GM10248 (cell line): Measurements from ENCODE around the gene ANGPTL1.

ENCODE experiments used
- CTCF ChIA-PET: fragments of 300-600 bp; sonication (Branson Sonifier 250); formaldehyde crosslinking; extraction: SDS; loops from one replicate; lab custom pipeline; 2021; ENCODE audit warnings: antibody characterized with exemption; lab: Yijun Ruan, JAX
- POLR2A ChIA-PET: fragments of 350-650 bp; sonication (Branson Sonifier 250); formaldehyde crosslinking; extraction: SDS; loops from one replicate; lab custom pipeline; 2020; ENCODE audit warnings: antibody characterized with exemption; lab: Yijun Ruan, JAX
- DNase-seq: peaks from one replicate; pipeline ENCODE4 v3.0.0; 2012; ENCODE audit errors: extremely low spot score
- TF ChIP-seq, protein P1 (sequence below): IDR thresholded peaks from 2 replicates; pipeline ENCODE4 v1.5.1; 2012; ENCODE audit warnings: mild to moderate bottlenecking, low read depth; ENCODE audit errors: extremely low read depth, missing control alignments, control extremely low read depth

ANGPTL1 gene, protein sequence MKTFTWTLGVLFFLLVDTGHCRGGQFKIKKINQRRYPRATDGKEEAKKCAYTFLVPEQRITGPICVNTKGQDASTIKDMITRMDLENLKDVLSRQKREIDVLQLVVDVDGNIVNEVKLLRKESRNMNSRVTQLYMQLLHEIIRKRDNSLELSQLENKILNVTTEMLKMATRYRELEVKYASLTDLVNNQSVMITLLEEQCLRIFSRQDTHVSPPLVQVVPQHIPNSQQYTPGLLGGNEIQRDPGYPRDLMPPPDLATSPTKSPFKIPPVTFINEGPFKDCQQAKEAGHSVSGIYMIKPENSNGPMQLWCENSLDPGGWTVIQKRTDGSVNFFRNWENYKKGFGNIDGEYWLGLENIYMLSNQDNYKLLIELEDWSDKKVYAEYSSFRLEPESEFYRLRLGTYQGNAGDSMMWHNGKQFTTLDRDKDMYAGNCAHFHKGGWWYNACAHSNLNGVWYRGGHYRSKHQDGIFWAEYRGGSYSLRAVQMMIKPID

DNA sequence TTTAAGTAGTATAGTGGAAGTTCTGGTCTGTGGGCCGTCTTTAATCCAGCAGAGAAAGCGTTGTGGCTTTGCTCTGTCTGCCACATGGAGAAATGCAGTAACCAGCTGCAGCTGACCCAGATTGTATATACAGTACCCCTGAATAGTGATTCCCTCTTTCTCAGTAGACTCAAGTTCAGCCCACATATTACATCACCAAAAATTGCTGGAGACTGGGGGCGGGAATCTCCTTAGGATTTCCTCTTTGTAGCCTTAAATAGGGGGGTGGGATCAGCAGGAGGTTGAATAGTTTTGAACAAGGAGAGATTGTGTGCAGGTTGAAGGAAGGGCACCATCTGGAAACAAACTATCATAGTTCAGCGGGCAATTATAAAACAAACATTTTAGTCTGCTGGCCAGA lies at the start of gene ANGPTL1:
Gene ANGPTL1 (minus strand): TSS at position 134 of the 400 bp plus-strand sequence. CDS start 5,301 bp downstream, outside the sequence.
- DNase-seq: no peak

DNA sequence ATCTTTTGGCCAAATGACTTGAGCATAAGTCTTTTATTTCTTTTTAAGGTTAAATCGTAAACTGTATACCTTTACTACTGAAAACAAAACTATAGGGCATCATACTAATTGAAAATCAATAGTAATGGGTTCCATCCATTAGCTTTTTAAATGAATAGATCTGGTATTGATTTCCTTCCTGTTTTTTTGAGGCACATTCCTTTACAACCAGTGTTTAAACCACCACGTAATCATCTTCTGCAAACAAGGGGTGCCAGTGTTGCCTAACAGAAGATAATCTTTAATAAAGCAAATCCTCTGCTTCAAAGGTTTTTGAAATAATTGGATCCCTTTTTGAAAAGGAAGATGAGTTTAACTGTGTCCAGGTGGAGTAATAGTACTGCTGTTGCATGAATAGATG lies 48.7 kb upstream of the ANGPTL1 start:
- TF ChIP-seq, protein P1, sequence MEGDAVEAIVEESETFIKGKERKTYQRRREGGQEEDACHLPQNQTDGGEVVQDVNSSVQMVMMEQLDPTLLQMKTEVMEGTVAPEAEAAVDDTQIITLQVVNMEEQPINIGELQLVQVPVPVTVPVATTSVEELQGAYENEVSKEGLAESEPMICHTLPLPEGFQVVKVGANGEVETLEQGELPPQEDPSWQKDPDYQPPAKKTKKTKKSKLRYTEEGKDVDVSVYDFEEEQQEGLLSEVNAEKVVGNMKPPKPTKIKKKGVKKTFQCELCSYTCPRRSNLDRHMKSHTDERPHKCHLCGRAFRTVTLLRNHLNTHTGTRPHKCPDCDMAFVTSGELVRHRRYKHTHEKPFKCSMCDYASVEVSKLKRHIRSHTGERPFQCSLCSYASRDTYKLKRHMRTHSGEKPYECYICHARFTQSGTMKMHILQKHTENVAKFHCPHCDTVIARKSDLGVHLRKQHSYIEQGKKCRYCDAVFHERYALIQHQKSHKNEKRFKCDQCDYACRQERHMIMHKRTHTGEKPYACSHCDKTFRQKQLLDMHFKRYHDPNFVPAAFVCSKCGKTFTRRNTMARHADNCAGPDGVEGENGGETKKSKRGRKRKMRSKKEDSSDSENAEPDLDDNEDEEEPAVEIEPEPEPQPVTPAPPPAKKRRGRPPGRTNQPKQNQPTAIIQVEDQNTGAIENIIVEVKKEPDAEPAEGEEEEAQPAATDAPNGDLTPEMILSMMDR: no peak
- no peak for DNase-seq
- CTCF ChIA-PET: no interaction called here
- POLR2A ChIA-PET: no interaction called here

More for the DNA sequence above, at the start of gene ANGPTL1:
- ChIA-PET POLR2A (no interaction called here), CTCF (interaction anchor here (3.5 kb wide), 1 partner anchor 16 kb away, joined by 16 read pairs; no protein-coding TSS in a partner anchor)
- TF ChIP-seq, protein P1: no peak

DNA sequence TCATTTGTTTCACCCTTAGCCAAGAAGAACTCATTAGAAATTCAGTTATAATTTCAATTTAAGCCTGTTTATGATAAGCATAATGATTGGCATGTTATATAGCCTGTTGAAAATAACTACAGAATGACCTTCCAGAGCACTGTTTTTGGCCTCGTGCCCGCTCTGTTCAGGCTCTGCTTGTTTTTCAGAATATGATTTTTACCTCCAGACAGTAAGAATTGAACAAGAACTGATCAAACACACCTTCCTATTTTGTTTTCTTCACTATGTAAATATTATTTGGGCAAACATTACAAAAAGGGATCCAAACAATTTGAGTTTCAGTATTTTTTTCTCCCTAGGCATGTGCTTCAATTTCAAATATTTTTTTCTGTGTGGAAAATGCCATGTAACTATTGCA lies 48.1 kb upstream of the ANGPTL1 start:
- CTCF ChIA-PET: no interaction called here
- POLR2A ChIA-PET: no interaction called here
- DNase-seq: no peak

DNA sequence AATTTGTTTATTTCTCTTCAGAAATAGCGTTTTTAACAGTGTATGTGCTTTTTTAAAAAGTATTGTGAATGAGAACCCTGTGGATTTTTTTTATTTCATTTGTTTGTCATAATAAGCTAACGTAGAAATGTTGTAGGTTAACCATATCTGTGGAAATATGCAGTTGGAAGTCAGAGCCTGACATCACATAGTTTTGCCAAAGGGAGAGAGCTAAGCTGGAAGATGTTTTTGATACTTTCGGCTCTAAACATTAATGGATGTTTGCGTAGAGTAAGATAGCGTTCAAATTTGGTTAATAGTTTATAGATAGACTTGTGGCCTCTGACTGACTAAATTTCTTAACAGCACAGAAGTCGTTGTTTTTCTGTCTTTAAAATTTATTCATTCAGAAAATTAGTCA lies 47.4 kb upstream of the ANGPTL1 start:
- ChIA-PET CTCF (no interaction called here), POLR2A (no interaction called here)
- TF ChIP-seq, protein P1: no peak
- no peak for DNase-seq

More for the DNA sequence above, 48.1 kb upstream of the ANGPTL1 start:
- TF ChIP-seq, protein P1: no peak

DNA sequence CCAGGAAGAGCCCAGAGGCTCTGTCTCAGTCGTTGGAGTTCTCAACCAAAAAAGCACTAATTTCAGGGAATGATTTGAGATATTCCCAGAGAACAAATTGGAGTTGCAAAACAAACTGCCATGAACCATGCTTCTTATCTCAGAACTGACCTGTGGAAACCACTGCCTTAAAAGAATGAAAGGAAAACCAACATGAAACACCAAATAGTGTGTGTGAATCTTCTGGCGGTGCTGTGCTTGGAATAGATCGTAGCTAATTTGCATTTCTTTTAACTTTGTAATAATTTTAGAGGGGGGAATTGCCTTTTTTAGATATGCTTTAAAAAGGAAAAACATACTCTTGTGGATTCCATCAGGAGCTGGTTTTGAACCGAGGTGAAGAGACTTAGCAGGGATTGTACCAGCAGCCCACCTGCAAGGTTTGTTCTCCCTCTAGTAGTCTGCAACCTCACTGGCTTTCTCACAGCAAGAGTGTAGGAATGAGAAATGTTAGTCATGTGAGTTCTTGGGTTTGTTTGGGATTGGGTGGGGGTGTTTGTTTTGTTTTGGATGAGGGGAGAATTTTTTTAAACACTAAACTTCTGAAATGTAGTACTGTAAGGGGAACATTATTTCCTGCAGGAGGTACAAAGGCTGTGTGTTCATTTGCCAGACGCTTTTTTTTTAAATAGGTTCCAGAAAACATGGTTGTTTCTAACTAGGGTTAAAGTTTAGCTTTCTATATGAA lies 45.7 kb upstream of the ANGPTL1 start:
- ChIA-PET POLR2A (no interaction called here), CTCF (interaction anchor here (1.8 kb wide), 1 partner anchor 9 kb away, joined by 7 read pairs; no protein-coding TSS in a partner anchor)
- TF ChIP-seq, protein P1: no peak
- no peak for DNase-seq

DNA sequence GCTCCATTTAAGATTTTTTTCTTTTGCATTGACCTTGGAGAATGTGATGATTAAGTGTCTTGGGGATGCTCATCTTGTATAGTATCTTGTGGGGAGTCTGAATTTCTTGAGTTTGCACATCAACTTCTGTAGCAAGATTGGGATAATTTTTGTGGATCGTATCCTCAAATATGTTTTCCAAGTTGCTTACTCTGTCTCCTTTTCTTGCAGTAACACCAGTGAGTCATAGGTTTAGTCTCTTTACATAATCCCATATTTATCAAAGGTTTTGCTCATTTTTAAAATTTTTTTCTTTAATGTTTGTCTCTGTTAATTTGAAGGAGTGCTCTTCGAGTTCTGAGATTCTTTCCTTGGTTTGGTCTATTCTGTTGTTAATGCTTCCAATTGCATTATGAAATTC lies 41.7 kb upstream of the ANGPTL1 start:
- ChIA-PET POLR2A (no interaction called here), CTCF (no interaction called here)
- TF ChIP-seq, protein P1: no peak
- no peak for DNase-seq
